KMS-11 (cell line): Measurements from ENCODE around the gene KRTCAP2.

ENCODE experiments used
- H2AFZ ChIP-seq: fragments of 200-600 bp; sonication (generic); 2 replicates; pipeline ENCODE4 v1.6.1; 2016; ENCODE audit warnings: antibody characterized with exemption, mixed run types, low read depth
- H3K27ac ChIP-seq: fragments of 200-600 bp; sonication (generic); 2 replicates; pipeline ENCODE4 v1.6.1; 2016; ENCODE audit warnings: mild to moderate bottlenecking, mixed run types
- H3K27me3 ChIP-seq: fragments of 200-600 bp; sonication (generic); 2 replicates; pipeline ENCODE4 v1.6.1; 2017; ENCODE audit warnings: mild to moderate bottlenecking, low read depth, mixed run types, moderate library complexity; ENCODE audit not compliant: insufficient read depth
- H3K36me3 ChIP-seq: fragments of 200-600 bp; sonication (generic); 2 replicates; pipeline ENCODE4 v1.6.1; 2017; ENCODE audit warnings: mild to moderate bottlenecking, mixed run types; ENCODE audit not compliant: insufficient read depth
- H3K4me1 ChIP-seq: fragments of 200-600 bp; sonication (generic); 2 replicates; pipeline ENCODE4 v1.6.1; 2016; ENCODE audit warnings: mild to moderate bottlenecking, low read depth, mixed run types; ENCODE audit not compliant: poor library complexity, severe bottlenecking
- H3K4me2 ChIP-seq: fragments of 200-600 bp; sonication (generic); 2 replicates; pipeline ENCODE4 v1.7.0; 2016; ENCODE audit warnings: mild to moderate bottlenecking, mixed run types
- H3K4me3 ChIP-seq: fragments of 200-600 bp; sonication (generic); IDR thresholded peaks from 2 replicates; pipeline ENCODE4 v1.6.1; 2017; ENCODE audit warnings: low read depth, low read length, mixed read lengths; ENCODE audit not compliant: insufficient read depth
- H3K79me2 ChIP-seq: fragments of 200-600 bp; sonication (generic); 2 replicates; pipeline ENCODE4 v1.6.1; 2016; ENCODE audit warnings: low read depth, mixed run types; ENCODE audit not compliant: insufficient read depth
- H3K9ac ChIP-seq: fragments of 200-600 bp; sonication (generic); 2 replicates; pipeline ENCODE4 v1.6.1; 2016; ENCODE audit warnings: mild to moderate bottlenecking, mixed run types
- H4K20me1 ChIP-seq: fragments of 200-600 bp; sonication (generic); 2 replicates; pipeline ENCODE4 v1.6.1; 2016; ENCODE audit warnings: mild to moderate bottlenecking, mixed run types; ENCODE audit not compliant: insufficient read depth
- CTCF ChIP-seq: fragments of 200-600 bp; sonication (generic); conservative IDR thresholded peaks from 2 replicates; pipeline ENCODE4 v1.6.1; 2017; ENCODE audit warnings: low read depth, mild to moderate bottlenecking, antibody characterized with exemption, low read length, moderate library complexity, mixed read lengths

KRTCAP2 gene

DNA sequence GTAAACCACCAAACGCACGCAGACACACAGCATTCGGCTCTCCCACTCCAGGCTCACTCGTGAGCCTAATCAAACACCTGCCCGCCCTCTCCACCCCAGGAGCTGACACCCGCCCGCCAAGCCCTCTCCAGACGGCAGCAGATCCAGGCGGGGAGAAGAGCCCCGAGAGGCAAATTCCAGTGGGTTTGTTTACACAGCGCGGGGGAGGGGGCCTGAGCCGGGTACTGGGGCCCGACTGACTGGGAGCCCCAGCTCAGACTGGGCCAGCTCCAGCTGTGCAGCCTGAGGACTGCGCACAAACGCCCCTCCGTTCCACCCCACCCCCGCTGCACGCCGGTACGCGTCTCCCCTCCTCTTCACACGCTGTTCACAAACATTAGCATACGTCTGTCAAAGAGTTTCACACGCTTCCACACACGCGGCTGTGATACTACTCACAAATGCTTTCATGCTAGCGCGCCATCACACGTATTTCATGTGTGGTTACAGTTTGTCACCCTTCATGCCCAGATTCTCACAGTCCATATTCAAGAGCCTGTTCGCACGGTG lies 46.5 kb downstream of the KRTCAP2 start:
- H2AFZ ChIP-seq: peak overlapping the region; percentile 72; the same call in 1 of the 2 replicates
- peak overlapping the region; percentile 88 for H3K4me3 ChIP-seq
- no peak overlapping the region for H3K9ac ChIP-seq

DNA sequence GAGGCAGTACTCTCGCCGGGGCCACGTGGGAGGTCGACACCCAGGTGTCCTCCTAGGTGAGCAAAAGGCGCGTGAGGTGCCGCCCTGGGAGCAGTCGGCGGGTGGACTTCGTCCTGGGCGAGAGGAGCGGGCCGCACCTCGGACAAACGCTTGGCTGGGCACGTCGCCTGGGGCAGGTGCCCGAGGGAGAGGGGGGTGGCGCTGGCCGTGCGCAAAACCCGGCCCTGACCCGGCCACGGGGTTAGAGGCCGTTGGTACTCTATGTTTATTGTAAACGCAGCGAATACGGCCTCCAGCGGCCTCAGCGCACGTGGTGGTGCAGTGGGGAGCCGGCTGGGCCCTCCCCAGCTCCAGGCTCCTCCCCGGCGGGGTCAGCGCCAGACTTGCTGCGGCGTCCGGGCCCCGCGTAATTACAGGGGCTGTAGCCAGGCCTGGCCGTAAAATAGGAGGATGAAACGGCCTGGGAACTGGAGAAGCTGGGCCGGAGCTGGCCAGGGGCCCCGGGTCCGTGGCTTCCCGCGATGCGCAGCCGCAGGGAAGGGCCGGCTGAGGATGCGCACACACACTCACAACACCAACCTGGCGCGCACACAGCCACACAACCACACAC lies 47.1 kb downstream of the KRTCAP2 start:
- Histone ChIP-seq H3K4me2 (no peak overlapping the region), H3K27ac (no peak overlapping the region), H3K9ac (no peak overlapping the region), H3K4me1 (peaks cover 26% of the 10 kb centered on the region), H3K4me3 (no peak overlapping the region), H2AFZ (no peak overlapping the region), H4K20me1 (no peaks in the 10 kb centered on the region), H3K79me2 (no peaks in the 10 kb centered on the region), H3K36me3 (no peaks in the 10 kb centered on the region), H3K27me3 (peaks cover 87% of the 10 kb centered on the region)
- TF ChIP-seq CTCF: no peak

More for the DNA sequence above, 46.5 kb downstream of the KRTCAP2 start:
- peak overlapping the region; percentile 89 for H3K4me2 ChIP-seq
- no peaks in the 10 kb centered on the region for H3K36me3 ChIP-seq
- no peak overlapping the region for H3K27ac ChIP-seq
- peaks cover 81% of the 10 kb centered on the region for H3K27me3 ChIP-seq
- no peaks in the 10 kb centered on the region for H4K20me1 ChIP-seq
- TF ChIP-seq CTCF: no peak
- peaks cover 26% of the 10 kb centered on the region for H3K4me1 ChIP-seq
- H3K79me2 ChIP-seq: no peaks in the 10 kb centered on the region

DNA sequence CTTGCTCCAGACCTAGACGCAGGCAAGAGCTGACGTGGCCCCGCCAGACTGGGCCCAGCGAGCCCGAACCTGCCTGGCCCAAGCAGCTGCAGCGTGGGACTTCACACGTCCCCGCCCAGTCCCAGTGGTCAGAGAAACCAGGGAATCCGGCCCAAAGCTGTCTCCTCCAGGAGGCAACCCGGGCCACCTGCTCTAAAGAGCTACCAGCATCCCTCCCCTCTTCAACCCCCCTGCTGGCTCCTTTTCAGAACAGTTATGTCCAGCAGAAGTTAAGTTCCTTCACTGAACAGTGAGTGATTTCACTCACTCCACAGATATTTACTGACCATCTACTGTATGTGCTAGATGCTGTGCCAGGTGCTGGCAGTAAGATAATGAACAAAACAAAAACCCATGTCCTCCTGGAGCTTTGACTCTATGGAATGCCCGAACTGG lies 47.6 kb downstream of the KRTCAP2 start:
- Histone ChIP-seq H3K27me3 (peaks cover 92% of the 10 kb centered on the region), H2AFZ (no peak overlapping the region), H3K27ac (no peak overlapping the region), H3K4me1 (peaks cover 26% of the 10 kb centered on the region), H3K4me2 (no peak overlapping the region), H3K36me3 (no peaks in the 10 kb centered on the region), H3K9ac (no peak overlapping the region), H3K79me2 (no peaks in the 10 kb centered on the region), H4K20me1 (no peaks in the 10 kb centered on the region), H3K4me3 (no peak overlapping the region)
- no peak for TF ChIP-seq CTCF

- Histone ChIP-seq H3K9ac (no peak overlapping the region), H3K79me2 (no peaks in the 10 kb centered on the region), H3K36me3 (no peaks in the 10 kb centered on the region), H3K4me2 (no peak overlapping the region), H3K4me1 (peaks cover 26% of the 10 kb centered on the region), H3K27ac (no peak overlapping the region), H3K4me3 (no peak overlapping the region), H4K20me1 (no peaks in the 10 kb centered on the region), H2AFZ (no peak overlapping the region), H3K27me3 (peaks cover 100% of the 10 kb centered on the region)
- TF ChIP-seq CTCF: no peak
These were observed 48.3 kb downstream of the KRTCAP2 start for GRCh38 chr1:155124503-155125463.
